Heart left ventricle (tissue), 16 donors: Measurements from ENCODE around the gene BMPR1B. TPM values are rescaled to one million over a fixed set of nuclear protein-coding genes. Genes with fewer than 3 reads are reported as not detected.
A peak's percentile ranks its signal among the peaks of the same experiment; 100 is the strongest.
"Not testable (repeated sequence)": the region's sequence is repeated elsewhere in the genome, so short reads cannot be mapped to it uniquely, and the experiment has no call there.

Source experiments
- ATAC-seq, 4 donors: fragments of 200-7000 bp; cut with Tn5 transposase; one replicate each; pipeline ENCODE4 v1.9.1; 2020 to 2022; ENCODE audit warnings: moderate library complexity in 4 of 4, mild to moderate bottlenecking in 3 of 4, moderate number of reproducible peaks in 1 of 4
- DNase-seq, 5 donors: peaks; one replicate each; pipeline ENCODE4 v3.0.0-alpha.2; 2020
- H3K27ac ChIP-seq, 12 donors: fragments of 200-600 bp; sonication (generic) in 4 of 12; one replicate each; pipeline versions ENCODE4 v1.5.0 to v1.8.0; 2016 to 2022; ENCODE audit warnings: mild to moderate bottlenecking in 2 of 12
- H3K27me3 ChIP-seq, 9 donors: fragments of 200-600 bp; sonication (generic) in 2 of 9; one replicate each; pipeline versions ENCODE4 v1.5.1 to v1.8.0; 2016 to 2022; ENCODE audit warnings: mild to moderate bottlenecking in 3 of 9
- H3K36me3 ChIP-seq, 9 donors: fragments of 200-600 bp; sonication (generic) in 2 of 9; one replicate each; pipeline versions ENCODE4 v1.5.0 to v1.8.0; 2018 to 2022; ENCODE audit warnings: mild to moderate bottlenecking in 2 of 9
- H3K4me1 ChIP-seq, 12 donors: fragments of 200-600 bp; sonication (generic) in 4 of 12; one replicate each; pipeline versions ENCODE4 v1.5.0 to v1.8.0; 2016 to 2022; ENCODE audit warnings: mild to moderate bottlenecking in 3 of 12
- H3K4me3 ChIP-seq, 12 donors: fragments of 200-600 bp; sonication (generic) in 4 of 12; one replicate each; pipeline versions ENCODE4 v1.5.0 to v1.8.0; 2017 to 2022; ENCODE audit warnings: mild to moderate bottlenecking in 9 of 12, moderate library complexity in 4 of 12
- H3K9me3 ChIP-seq, 12 donors: fragments of 200-600 bp; sonication (generic) in 4 of 12; one replicate each; pipeline versions ENCODE4 v1.5.0 to v1.8.0; 2016 to 2022; ENCODE audit warnings: mild to moderate bottlenecking in 1 of 12
- CTCF ChIP-seq, 12 donors: fragments of 200-600 bp; sonication (generic) in 4 of 12; IDR thresholded peaks; one replicate each; pipeline versions ENCODE4 v1.5.0 to v1.8.0; 2018 to 2022; ENCODE audit warnings: antibody characterized with exemption in 12 of 12, mild to moderate bottlenecking in 5 of 12
- POLR2A ChIP-seq, 2 donors: fragments of 450-650 bp; IDR thresholded peaks; one replicate each; pipeline ENCODE4 v1.6.1; 2017; ENCODE audit warnings: antibody characterized with exemption in 2 of 2, mild to moderate bottlenecking in 2 of 2, moderate library complexity in 2 of 2
- WGBS, 4 donors: extraction: QIAGEN DNeasy Blood & Tissue Kit in 2 of 4; methylation state at CpG; one replicate each; pipeline versions ENCODE4 v1.1.5 to v1.1.7; 2013 to 2018; 5-methylcytosine and 5-hydroxymethylcytosine counted together
- intact Hi-C, 10 donors: fragments of 100-400 bp; cut with DNase I; formaldehyde crosslinking; loops; one replicate each; pipeline versions ENCODE4 v1.11.1 to v1.14.2; 2022
- polyA plus RNA-seq, 2 donors: library from polyadenylated mRNA; stranded (reverse); fragments of 200-250 nt; gene quantifications; one replicate each; pipeline ENCODE4 v1.2.3, GENCODE V29; 2013
- total RNA-seq, 9 donors: library from RNA; depleted of rRNA in 2 of 9; stranded (reverse); fragments of >200 nt in 2 of 9; fragmentation: NEBNext Ultra II Directional in 3 of 9; extraction: Animal tissue kit (Norgen Biotek cat#: 25700) in 3 of 9; gene quantifications; one replicate each; pipeline versions ENCODE4 v1.1.0 to v1.2.4, GENCODE V29; 2016 to 2023
- donor health status: ischemic (EF 13 %, LVEDD 7.1; RV severe dilation, severe dysfunction).
- donor health status: healthy with polysubstance abuse.
- donor health status: DM: no; HTN: yes; CAD: no.
- donor health status: DM: no; HTN: no; CAD: no.
- donor health status: ischemic (EF 25% LVEDD 6.9; RV normal size, moderate dysfunction).
- donor health status: ischemic (EF 25% LVEDD 5.7; RV mildly dilated, moderate dysfunction).
- donor health status: healthy.
- donor health status: DM: yes; HTN: yes; CAD: no.
- donor health status: ischemic (EF 35%, LVEDD 5.7; RV mildly dilated, moderate dysfunction).
- donor health status: nonischemic (EF 11% LVEDD 7.7; RV severe dilation, severe dysfunction).
- donor health status: DM: yes; HTN: yes; CAD: no.
- donor health status: PGD.
- donor health status: ischemic (EF 29% LVEDD 5.4; RV normal size, mild dysfunction).
- donor health status: nonischemic (EF 23%, LVEDD 6.1; RV moderate dilation, normal function).

The BMPR1B gene
- total and polyA plus RNA-seq, 11 donors, result 0.29 to 7.6 (median 3.8) TPM

- H3K4me3 ChIP-seq, result no peak overlapping the region
- H3K27me3 ChIP-seq, result no peaks in the 10 kb centered on the region
Measured at GRCh38 chr4:95122001-95122400, 364.2 kb downstream of the BMPR1B start.

GRCh38 chr4:95124906-95125504, 367.2 kb downstream of the BMPR1B start:
- TF ChIP-seq CTCF (IDR thresholded peaks at IDR 0.05), result peak in 11 of 12 donors; percentile 24 to 56 (median 41)
- TF ChIP-seq POLR2A (IDR thresholded peaks at IDR 0.05), result no peak
- ATAC-seq, result peak in 3 of 4 donors; percentile 62 to 67 (median 64)
- no peaks in the 10 kb centered on the region for H3K27me3 ChIP-seq
- intact Hi-C loops, result loop anchor here in 4 of 10 donors (2.0 to 10.0 kb wide), 2 partner anchors 500 to 504 kb away; no protein-coding TSS in a partner anchor
- no peak overlapping the region for H3K27ac ChIP-seq
- H3K4me3 ChIP-seq, result no peak overlapping the region
- no peaks in the 10 kb centered on the region for H3K9me3 ChIP-seq
- 56 to 61% (median 59%) methylated on average over 4 of the region's 4 CpGs for WGBS, 4 donors
- peaks cover 0 to 9% (median 0%) of the 10 kb centered on the region in 12 donors for H3K4me1 ChIP-seq
- no peaks in the 10 kb centered on the region for H3K36me3 ChIP-seq
- DNase-seq, result peak in 1 of 5 donors; percentile 10

More at GRCh38 chr4:95122001-95122400, 364.2 kb downstream of the BMPR1B start:
- ATAC-seq (no peak), DNase-seq (no peak)
- intact Hi-C loops, result loop anchor here in 3 of 10 donors (10.0 kb wide), 1 partner anchor 497 kb away; no protein-coding TSS in a partner anchor
- H3K4me1 ChIP-seq, result no peaks in the 10 kb centered on the region
- H3K36me3 ChIP-seq, result no peaks in the 10 kb centered on the region
- TF ChIP-seq CTCF (IDR thresholded peaks at IDR 0.05) (no peak), POLR2A (IDR thresholded peaks at IDR 0.05) (no peak)
- 80 to 92% (median 85%) methylated on average over 9 of the region's 9 CpGs for WGBS, 4 donors
- no peak overlapping the region for H3K27ac ChIP-seq
- H3K9me3 ChIP-seq, result no peaks in the 10 kb centered on the region

GRCh38 chr4:95129031-95129430, 371.3 kb downstream of the BMPR1B start:
- no peaks in the 10 kb centered on the region for H3K27me3 ChIP-seq
- peaks cover 0 to 14% (median 0%) of the 10 kb centered on the region in 12 donors for H3K4me1 ChIP-seq
- 53 to 60% (median 58%) methylated on average over 4 of the region's 4 CpGs for WGBS, 4 donors
- H3K36me3 ChIP-seq, result no peaks in the 10 kb centered on the region
- DNase-seq (no peak), ATAC-seq (peak in 1 of 4 donors; percentile 21)
- H3K27ac ChIP-seq, result peak overlapping the region in 2 of 12 donors; percentile 35 to 56
- intact Hi-C loops, result loop anchor here in 3 of 10 donors (10.0 kb wide), 1 partner anchor 504 kb away; no protein-coding TSS in a partner anchor
- H3K9me3 ChIP-seq, result peaks cover 0 to 2% (median 0%) of the 10 kb centered on the region in 12 donors
- TF ChIP-seq POLR2A (IDR thresholded peaks at IDR 0.05), result no peak
- no peak for TF ChIP-seq CTCF (IDR thresholded peaks at IDR 0.05)
- no peak overlapping the region for H3K4me3 ChIP-seq

- ATAC-seq, result peak; percentile 83 to 96 (median 92)
- Histone ChIP-seq H3K27me3 (no peaks in the 10 kb centered on the region), H3K36me3 (no peaks in the 10 kb centered on the region), H3K4me3 (peak overlapping the region in 3 of 12 donors; percentile 6 to 20 (median 8)), H3K27ac (peak overlapping the region in 9 of 12 donors; percentile 5 to 59 (median 26)), H3K4me1 (peaks cover 0 to 14% (median 0%) of the 10 kb centered on the region in 12 donors), H3K9me3 (peaks cover 0 to 8% (median 0%) of the 10 kb centered on the region in 12 donors)
- TF ChIP-seq POLR2A (IDR thresholded peaks at IDR 0.05) (no peak), CTCF (IDR thresholded peaks at IDR 0.05) (no peak)
- intact Hi-C loops, result loop anchor here in 3 of 10 donors (10.0 kb wide), 1 partner anchor 505 kb away; no protein-coding TSS in a partner anchor
- WGBS, 4 donors, result 50 to 57% (median 52%) methylated on average over 7 of the region's 7 CpGs
- DNase-seq, result peak in 3 of 5 donors; percentile 23 to 31 (median 27)
Measured at GRCh38 chr4:95129821-95130311, 372.1 kb downstream of the BMPR1B start.

- H3K9me3 ChIP-seq, H3K27ac ChIP-seq, ATAC-seq, H3K4me3 ChIP-seq, intact Hi-C loops, DNase-seq, H3K36me3 ChIP-seq, H3K27me3 ChIP-seq: not testable (repeated sequence)
- H3K4me1 ChIP-seq, result peaks cover 0 to 14% (median 0%) of the 10 kb centered on the region in 12 donors
- WGBS, 4 donors, result 94 to 98% (median 96%) methylated on average over 4 of the region's 4 CpGs
Measured at GRCh38 chr4:95134016-95134415, 376.3 kb downstream of the BMPR1B start.

- H3K4me3 ChIP-seq, DNase-seq, H3K36me3 ChIP-seq, H3K27me3 ChIP-seq, H3K27ac ChIP-seq, H3K4me1 ChIP-seq, ATAC-seq, H3K9me3 ChIP-seq, intact Hi-C loops: not testable (repeated sequence)
- WGBS, 4 donors, result 88 to 92% (median 91%) methylated on average over 8 to 14 of the region's 14 CpGs
Measured at GRCh38 chr4:95139424-95139823, 381.7 kb downstream of the BMPR1B start.
